Measurements from ENCODE around the gene IL26. TPM values are rescaled to one million over a fixed set of nuclear protein-coding genes. Genes with fewer than 3 reads are reported as not detected.

The IL26 gene
- total RNA-seq, 2 donors from 2014 or later, result not detected

Other genes with a start within 250 kb of the IL26 start
- not detected for gene IFNG-AS1, start 236.4 kb downstream of the IL26 start, total RNA-seq
- not detected for gene IFNG, start 66.1 kb downstream of the IL26 start, total RNA-seq
- gene IL22, start 27.8 kb upstream of the IL26 start, total RNA-seq, result not detected
- 10 to 100 TPM in 1 of 2 donors, 1 to 10 TPM in 1; 6.0 to 10.9 TPM for gene MDM1, start 106.6 kb upstream of the IL26 start, total RNA-seq